Psoas muscle (tissue), 8 donors: ENCODE results near the gene ALK. TPM values are rescaled to one million over a fixed set of nuclear protein-coding genes. Genes with fewer than 3 reads are reported as not detected.
A peak's percentile ranks its signal among the peaks of the same experiment; 100 is the strongest.

ENCODE experiments used
- ATAC-seq, 4 donors: fragments of 200-7000 bp; cut with Tn5 transposase; one replicate each; pipeline ENCODE4 v1.9.1; 2020; ENCODE audit warnings: moderate library complexity in 3 of 4, mild to moderate bottlenecking in 2 of 4
- DNase-seq, 2 donors: peaks; one replicate each; pipeline ENCODE4 v3.0.0-alpha.2; 2020
- H3K27ac ChIP-seq: fragments of 200-600 bp; one replicate; pipeline ENCODE4 v1.8.0; 2022
- H3K27me3 ChIP-seq, 3 donors: fragments of 200-600 bp in 1 of 3; one replicate each; pipeline versions ENCODE4 v1.6.1 to v1.8.0; 2013 to 2022; ENCODE audit warnings: low read length in 2 of 3, mild to moderate bottlenecking in 2 of 3, moderate library complexity in 1 of 3; ENCODE audit not compliant: insufficient read depth in 3 of 3
- H3K36me3 ChIP-seq, 2 donors: fragments of 200-600 bp in 1 of 2; one replicate each; pipeline versions ENCODE4 v1.6.1 to v1.8.0; 2013 to 2022; ENCODE audit warnings: low read depth in 1 of 2, mild to moderate bottlenecking in 1 of 2, moderate library complexity in 1 of 2; ENCODE audit not compliant: insufficient read depth in 1 of 2
- H3K4me1 ChIP-seq: fragments of 200-600 bp; one replicate; pipeline ENCODE4 v1.8.0; 2022
- H3K4me3 ChIP-seq: fragments of 200-600 bp; one replicate; pipeline ENCODE4 v1.8.0; 2022; ENCODE audit warnings: mild to moderate bottlenecking
- H3K9me3 ChIP-seq: fragments of 200-600 bp; one replicate; pipeline ENCODE4 v1.8.0; 2022
- WGBS, 3 donors: extraction: QIAGEN DNeasy Blood & Tissue Kit; methylation state at CpG; one replicate each; pipeline versions ENCODE4 v1.1.6 to v1.1.7; 2013; 5-methylcytosine and 5-hydroxymethylcytosine counted together
- intact Hi-C, 2 donors: fragments of 100-400 bp; cut with DNase I; formaldehyde crosslinking; loops; one replicate each; pipeline versions ENCODE4 v1.11.0 to v1.14.2; 2022
- polyA plus RNA-seq, 3 donors: library from polyadenylated mRNA; stranded (reverse); fragments of 200-250 nt; gene quantifications; one replicate each; pipeline ENCODE4 v1.2.3, GENCODE V29; 2013
- total RNA-seq, 4 donors: library from RNA; stranded (reverse); fragmentation: NEBNext Ultra II Directional in 2 of 4; extraction: Animal tissue kit (Norgen Biotek cat#: 25700) in 2 of 4; gene quantifications; one replicate each; pipeline versions ENCODE4 v1.2.1 to v1.2.4, GENCODE V29; 2021 to 2023
- TF ChIP-seq, protein P1 (sequence below): fragments of 200-600 bp; IDR thresholded peaks from one replicate; pipeline ENCODE4 v1.8.0; 2022; ENCODE audit warnings: antibody characterized with exemption
- donor health status: healthy with polysubstance abuse.
- donor health status: DM: no; HTN: no; CAD: no; lungs with moderate emphysema.
- donor health status: Bipolar disorder and iron deficiency.
- donor health status: healthy.
- donor health status: DM: yes; HTN: yes; CAD: no.
- donor health status: DM: no; HTN: no; CAD: no.
- donor health status: DM: no; HTN: no; CAD: no.
- donor health status: DM: yes; HTN: yes; CAD: no.

The ALK gene
- total and polyA plus RNA-seq, 7 donors = 0.03 to 0.32 (median 0.08) TPM; not detected in 2

DNA sequence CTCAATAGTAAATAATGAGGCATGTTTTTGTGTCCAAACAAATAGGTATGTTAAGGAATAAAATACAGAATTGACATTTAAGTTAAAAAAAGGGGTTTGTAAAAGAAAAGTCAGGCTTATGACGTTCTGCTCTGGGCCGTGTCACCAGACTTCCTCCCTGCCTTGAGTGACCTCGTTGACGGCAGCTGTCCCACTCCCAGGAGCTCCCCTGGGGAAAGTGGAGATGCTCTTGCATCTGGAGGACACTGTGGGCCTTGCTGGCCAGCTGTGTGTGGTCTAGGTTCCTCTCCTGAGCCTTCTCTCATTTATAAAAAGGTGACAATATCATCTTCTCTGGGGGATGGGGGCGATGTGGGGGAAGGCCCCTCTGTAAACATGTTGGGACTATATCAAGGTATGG lies 609.9 kb downstream of the ALK start:
- WGBS, 3 donors = 52 to 77% (median 53%) methylated on average over 5 of the region's 5 CpGs
- Histone ChIP-seq H3K9me3 (no peaks in the 10 kb centered on the region), H3K27me3 (no peaks in the 10 kb centered on the region), H3K4me1 (no peaks in the 10 kb centered on the region), H3K36me3 (no peaks in the 10 kb centered on the region), H3K27ac (no peak overlapping the region), H3K4me3 (no peak overlapping the region)
- no peak for DNase-seq
- no peak for ATAC-seq
- TF ChIP-seq, protein P1, sequence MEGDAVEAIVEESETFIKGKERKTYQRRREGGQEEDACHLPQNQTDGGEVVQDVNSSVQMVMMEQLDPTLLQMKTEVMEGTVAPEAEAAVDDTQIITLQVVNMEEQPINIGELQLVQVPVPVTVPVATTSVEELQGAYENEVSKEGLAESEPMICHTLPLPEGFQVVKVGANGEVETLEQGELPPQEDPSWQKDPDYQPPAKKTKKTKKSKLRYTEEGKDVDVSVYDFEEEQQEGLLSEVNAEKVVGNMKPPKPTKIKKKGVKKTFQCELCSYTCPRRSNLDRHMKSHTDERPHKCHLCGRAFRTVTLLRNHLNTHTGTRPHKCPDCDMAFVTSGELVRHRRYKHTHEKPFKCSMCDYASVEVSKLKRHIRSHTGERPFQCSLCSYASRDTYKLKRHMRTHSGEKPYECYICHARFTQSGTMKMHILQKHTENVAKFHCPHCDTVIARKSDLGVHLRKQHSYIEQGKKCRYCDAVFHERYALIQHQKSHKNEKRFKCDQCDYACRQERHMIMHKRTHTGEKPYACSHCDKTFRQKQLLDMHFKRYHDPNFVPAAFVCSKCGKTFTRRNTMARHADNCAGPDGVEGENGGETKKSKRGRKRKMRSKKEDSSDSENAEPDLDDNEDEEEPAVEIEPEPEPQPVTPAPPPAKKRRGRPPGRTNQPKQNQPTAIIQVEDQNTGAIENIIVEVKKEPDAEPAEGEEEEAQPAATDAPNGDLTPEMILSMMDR = no peak
- intact Hi-C loops = loop anchor here (5.0 kb wide), 1 partner anchor 531 kb away; no protein-coding TSS in a partner anchor

DNA sequence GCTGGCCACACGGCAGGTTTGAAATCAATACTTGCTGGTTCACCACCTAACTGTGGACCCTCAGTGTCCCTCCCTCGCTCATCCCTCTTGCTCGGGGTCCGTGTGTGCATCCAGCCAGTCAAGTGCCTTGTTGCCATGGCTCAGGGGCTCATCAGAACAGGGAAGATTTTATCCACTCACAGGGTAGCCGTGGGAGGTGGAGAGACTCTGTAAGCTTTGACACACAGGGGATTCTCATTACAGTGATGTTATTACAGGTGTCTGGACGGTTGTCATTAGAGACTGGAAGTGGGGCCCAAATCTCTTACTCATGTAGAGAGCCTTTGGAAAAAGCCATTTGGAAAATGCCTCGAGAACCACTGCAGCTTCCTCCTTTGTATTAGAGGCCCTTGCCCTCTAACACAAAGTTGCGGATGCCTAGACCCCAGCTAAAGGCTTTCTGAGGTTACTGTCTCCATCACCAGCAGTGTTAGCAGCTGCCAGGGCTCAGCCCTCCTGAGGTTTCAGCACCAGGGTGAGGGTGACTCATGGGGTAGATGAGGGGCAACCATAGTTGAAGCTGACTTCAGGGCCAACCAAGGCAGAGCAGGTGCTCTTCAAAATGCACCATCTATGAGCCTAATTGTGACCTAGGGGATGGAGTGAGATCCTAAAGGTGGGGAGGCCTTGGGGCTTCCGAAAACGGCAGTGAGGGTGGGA lies 610.6 kb downstream of the ALK start:
- no peak overlapping the region for H3K4me3 ChIP-seq
- H3K27me3 ChIP-seq = no peaks in the 10 kb centered on the region
- H3K9me3 ChIP-seq = no peaks in the 10 kb centered on the region
- TF ChIP-seq, protein P1 = no peak
- H3K4me1 ChIP-seq = no peaks in the 10 kb centered on the region
- 81 to 92% (median 82%) methylated on average over 10 of the region's 10 CpGs for WGBS, 3 donors
- no peak overlapping the region for H3K27ac ChIP-seq
- H3K36me3 ChIP-seq = no peaks in the 10 kb centered on the region
- intact Hi-C loops = loop anchor here (5.0 kb wide), 1 partner anchor 532 kb away; no protein-coding TSS in a partner anchor
- DNase-seq (no peak), ATAC-seq (no peak)

DNA sequence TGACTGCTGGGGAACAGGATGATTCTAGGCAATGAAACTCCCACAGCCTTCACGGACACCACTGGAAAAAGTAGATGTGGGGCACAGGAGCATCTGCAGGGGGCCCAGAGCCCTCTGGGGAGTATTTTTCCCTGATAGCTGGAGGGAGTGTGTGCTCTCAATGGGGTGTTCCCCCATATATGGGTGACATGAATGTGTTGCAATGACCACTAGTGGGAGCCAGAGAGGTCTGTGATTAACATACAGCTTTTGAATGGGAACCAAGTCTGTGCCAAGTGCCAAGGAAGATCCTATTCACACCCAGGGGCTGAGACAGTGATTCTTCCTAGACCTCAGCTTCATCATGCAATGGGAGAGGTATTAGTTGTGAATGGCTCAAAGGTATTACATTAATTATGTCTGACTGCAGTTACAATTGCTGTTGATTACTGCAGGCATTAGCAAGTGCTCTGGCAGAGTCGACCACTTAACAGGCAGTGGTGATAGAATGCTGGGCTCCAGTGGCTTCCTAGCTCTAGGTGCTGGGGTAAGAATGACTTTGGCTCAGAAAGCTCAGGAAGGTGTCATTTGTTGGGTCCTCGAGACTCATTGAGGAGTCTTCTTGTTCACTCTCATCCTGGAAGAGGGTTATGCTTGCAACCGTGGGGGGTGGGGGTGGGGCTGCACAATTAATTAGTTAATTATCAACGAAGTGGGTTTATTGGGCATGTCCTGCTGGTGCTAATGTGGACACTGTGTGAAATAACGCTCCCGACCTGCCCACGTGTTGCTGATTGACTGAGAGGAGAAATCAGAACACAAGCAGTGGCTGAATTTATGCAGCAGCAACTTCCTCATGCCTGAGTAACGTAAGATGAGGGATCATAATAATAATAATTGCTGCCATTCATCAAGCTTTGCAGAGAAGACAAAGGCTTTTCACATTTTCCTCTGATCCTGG lies 612.0 kb downstream of the ALK start:
- H3K4me3 ChIP-seq = no peak overlapping the region
- peak in 3 of 4 donors; percentile 66 to 88 (median 88) for ATAC-seq
- H3K4me1 ChIP-seq = no peaks in the 10 kb centered on the region
- 66 to 70% (median 70%) methylated on average over 9 of the region's 9 CpGs for WGBS, 3 donors
- no peaks in the 10 kb centered on the region for H3K27me3 ChIP-seq
- H3K27ac ChIP-seq = no peak overlapping the region
- TF ChIP-seq, protein P1 = peak; percentile 68
- intact Hi-C loops = loop anchor here (5.0 kb wide), 1 partner anchor 533 kb away; no protein-coding TSS in a partner anchor
- no peaks in the 10 kb centered on the region for H3K36me3 ChIP-seq
- no peak for DNase-seq
- H3K9me3 ChIP-seq = no peaks in the 10 kb centered on the region

DNA sequence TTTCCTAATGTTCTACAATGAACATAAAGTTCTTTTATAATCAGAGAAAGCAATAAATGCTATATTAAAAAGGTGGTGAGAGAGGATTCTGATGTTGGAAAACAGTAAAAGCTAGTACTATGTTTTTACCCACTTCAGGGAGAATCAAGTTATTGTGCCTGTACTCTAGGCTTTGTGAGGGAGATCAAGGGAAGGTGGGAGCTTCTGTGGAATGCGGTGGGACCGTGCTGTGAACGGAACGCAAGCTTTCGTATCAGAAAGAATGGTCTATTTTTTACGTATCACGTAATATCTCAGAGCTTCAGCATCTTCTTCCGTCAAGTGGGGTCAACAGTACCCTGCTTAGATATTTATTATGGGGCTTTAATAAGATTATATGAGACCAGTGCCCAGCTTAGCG lies 613.0 kb downstream of the ALK start:
- ATAC-seq = no peak
- TF ChIP-seq, protein P1 = no peak
- intact Hi-C loops = no loop called here

More for the DNA sequence above, 613.0 kb downstream of the ALK start:
- Histone ChIP-seq H3K9me3 (no peaks in the 10 kb centered on the region), H3K4me1 (no peaks in the 10 kb centered on the region), H3K4me3 (no peak overlapping the region), H3K36me3 (no peaks in the 10 kb centered on the region), H3K27ac (no peak overlapping the region), H3K27me3 (no peaks in the 10 kb centered on the region)
- DNase-seq = no peak
- WGBS, 3 donors = 78 to 88% (median 78%) methylated on average over 9 of the region's 9 CpGs
